Measurements from ENCODE around the gene SDR42E1. TPM values are rescaled to one million over a fixed set of nuclear protein-coding genes. Genes with fewer than 3 reads are reported as not detected.

Gene SDR42E1
- polyA plus RNA-seq, 2 of the 4 experiments (the other 2 are of a cell fraction), result 1.7 to 5.2 TPM

GRCh38 chr16:82020051-82020450, 8.8 kb upstream of the SDR42E1 start:
- H3K4me3 ChIP-seq, result no peak overlapping the region
- ChIA-PET POLR2A (no interaction called here), CTCF (interaction anchor here (0.7 to 1.1 kb wide), 2 partner anchors 80 to 1789 kb away, joined by 3 read pairs; no protein-coding TSS in a partner anchor)
- no peak overlapping the region for H3K4me2 ChIP-seq
- TF ChIP-seq NFE2L2 (conservative IDR thresholded peaks at IDR 0.05; ENCODE audit: low read length) (no peak), EHMT2 (IDR thresholded peaks at IDR 0.05; ENCODE audit: low read depth) (no peak), NPAS2 (CRISPR knock-in tag; IDR thresholded peaks at IDR 0.05; ENCODE audit: borderline replicate concordance) (no peak), KDM5A (IDR thresholded peaks at IDR 0.05) (no peak), RAD21 (conservative IDR thresholded peaks at IDR 0.05 in 1 of 2, IDR thresholded peaks at IDR 0.05 in 1 of 2) (no peak), FOSL2 (IDR thresholded peaks at IDR 0.05) (no peak), FOSL2 (CRISPR knock-in tag; IDR thresholded peaks at IDR 0.05) (no peak), PBX3 (IDR thresholded peaks at IDR 0.05) (no peak), CTCF (IDR thresholded peaks at IDR 0.05) (no peak), E2F6 (IDR thresholded peaks at IDR 0.05; ENCODE audit: borderline replicate concordance, low read depth) (no peak), FOSB (CRISPR knock-in tag; IDR thresholded peaks at IDR 0.05) (no peak), JUNB (IDR thresholded peaks at IDR 0.05) (no peak)
- H3K4me1 ChIP-seq, result no peaks in the 10 kb centered on the region
- DNase-seq (ENCODE audit: low read depth in 1 of 2, low spot score in 1 of 2), result no peak
- no peak overlapping the region for H3K27ac ChIP-seq
- 18% methylated on average over 5 of the region's 5 CpGs for WGBS (ENCODE audit: missing lambda C conversion rate)
- FAIRE-seq, result no peak
- ATAC-seq, result no peak
- H3K9me3 ChIP-seq, result peaks cover 11% of the 10 kb centered on the region; the same call in 2 of the 3 replicates

GRCh38 chr16:82019535-82019934, 8.3 kb upstream of the SDR42E1 start:
- ATAC-seq, result no peak
- ChIA-PET POLR2A (no interaction called here), CTCF (interaction anchor here (1.1 kb wide), 1 partner anchor 79 kb away, joined by 3 read pairs; no protein-coding TSS in a partner anchor)
- no peak overlapping the region for H3K27ac ChIP-seq
- no peak for TF ChIP-seq MAFK (IDR thresholded peaks at IDR 0.05; ENCODE audit: partially characterized antibody)
- no peak for TF ChIP-seq KDM1A (IDR thresholded peaks at IDR 0.05; ENCODE audit: low read depth)
- TF ChIP-seq NR3C1 (IDR thresholded peaks at IDR 0.05), result no peak
- TF ChIP-seq ESRRA (IDR thresholded peaks at IDR 0.05; ENCODE audit: borderline replicate concordance, low read length), result no peak
- TF ChIP-seq ZSCAN20 (CRISPR knock-in tag; IDR thresholded peaks at IDR 0.05), result no peak
- TF ChIP-seq HMGXB4 (CRISPR knock-in tag; IDR thresholded peaks at IDR 0.05; ENCODE audit: borderline replicate concordance), result no peak
- TF ChIP-seq TFCP2L1 (CRISPR knock-in tag; IDR thresholded peaks at IDR 0.05), result no peak
- TF ChIP-seq REST (IDR thresholded peaks at IDR 0.05), result no peak
- no peak for TF ChIP-seq EHF (CRISPR knock-in tag; IDR thresholded peaks at IDR 0.05)
- TF ChIP-seq NPAS2 (CRISPR knock-in tag; IDR thresholded peaks at IDR 0.05; ENCODE audit: borderline replicate concordance), result no peak
- TF ChIP-seq RNF2 (IDR thresholded peaks at IDR 0.05; ENCODE audit: borderline replicate concordance, low read depth), result no peak
- TF ChIP-seq HDAC2 (IDR thresholded peaks at IDR 0.05), result no peak
- TF ChIP-seq SREBF2 (IDR thresholded peaks at IDR 0.05), result no peak
- no peak for TF ChIP-seq RARB (CRISPR knock-in tag; IDR thresholded peaks at IDR 0.05)
- TF ChIP-seq ZNF302 (CRISPR knock-in tag; IDR thresholded peaks at IDR 0.05), result no peak
- TF ChIP-seq FOSB (CRISPR knock-in tag; IDR thresholded peaks at IDR 0.05), result no peak
- no peak overlapping the region for H3K4me2 ChIP-seq
- DNase-seq (ENCODE audit: low read depth in 1 of 2, low spot score in 1 of 2), result no peak
- no peak for FAIRE-seq
- 2% methylated on average over 8 of the region's 8 CpGs for WGBS (ENCODE audit: missing lambda C conversion rate)
- H3K9me3 ChIP-seq, result peaks cover 16% of the 10 kb centered on the region
- no peaks in the 10 kb centered on the region for H3K4me1 ChIP-seq
- no peak overlapping the region for H3K4me3 ChIP-seq
